HG03520 (cell line): ENCODE measurements around the gene TCEA3.

Experiments
- ATAC-seq: cut with Tn5 transposase; IDR thresholded peaks from one replicate; pipeline ENCODE4 v1.9.1; 2021; ENCODE audit warnings: mild to moderate bottlenecking, moderate library complexity; ENCODE audit not compliant: unreplicated experiment

Gene TCEA3

GRCh38 chr1:23341931-23342692 lies 82.4 kb downstream of the TCEA3 start:
- ATAC-seq: no peak

- ATAC-seq: no peak
Measured at GRCh38 chr1:23339632-23340031, 84.9 kb downstream of the TCEA3 start.

GRCh38 chr1:23337869-23338268 lies 86.7 kb downstream of the TCEA3 start:
- no peak for ATAC-seq

GRCh38 chr1:23331713-23332112 lies 92.8 kb downstream of the TCEA3 start:
- ATAC-seq: no peak
